Bronchial smooth muscle cell (primary cell): ENCODE results near the gene OR5M10. TPM values are rescaled to one million over a fixed set of nuclear protein-coding genes. Genes with fewer than 3 reads are reported as not detected.

Source experiments
- total RNA-seq: library from RNA; depleted of rRNA; stranded (reverse); fragments of >200 nt; gene quantifications from 2 replicates; pipeline ENCODE4 v1.2.1, GENCODE V29; 2014

Gene OR5M10
- not detected in 2 replicates for total RNA-seq

DNA sequence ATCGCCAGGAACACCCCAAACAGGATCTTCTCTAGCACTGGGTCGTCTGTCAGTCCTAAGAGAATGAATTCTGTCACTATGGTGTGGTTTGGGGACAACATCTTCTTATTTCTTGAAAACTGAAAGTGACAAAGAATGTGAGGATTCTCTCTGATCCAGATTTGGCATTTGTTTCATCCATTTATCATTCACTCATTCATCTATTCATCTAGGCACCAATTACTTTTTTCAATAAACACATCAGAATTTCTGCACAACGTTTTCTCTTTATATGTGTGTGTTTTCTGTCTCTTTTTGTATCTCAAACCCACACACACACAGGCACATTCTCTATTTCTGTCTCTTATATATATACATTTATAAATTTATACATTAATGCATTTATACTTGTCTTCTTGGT lies at the start of gene OR5M10:
TSS of gene OR5M10 (minus strand) at position 101 of the 400 bp plus-strand sequence. CDS start at position 101, 0 bp downstream.

DNA sequence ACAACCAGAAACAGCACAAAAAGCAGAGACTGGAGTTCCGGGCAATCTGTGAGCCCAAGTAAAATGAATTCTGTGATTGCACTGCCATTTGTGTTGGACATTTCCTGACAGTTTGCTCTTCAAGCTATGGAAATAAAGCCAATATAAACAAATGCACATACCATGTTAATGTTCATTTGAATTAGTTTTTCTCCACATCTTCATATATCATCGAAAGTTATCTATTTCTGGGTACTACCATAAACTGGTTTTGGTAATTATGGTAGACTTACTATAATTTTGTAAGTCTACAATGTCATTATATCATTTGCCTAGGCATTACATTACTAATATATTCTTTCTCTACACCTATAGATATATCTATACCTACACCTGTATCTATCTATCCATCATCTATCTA lies 34.4 kb downstream of the OR5M10 start, which contains the start of gene OR5M11:
TSS of gene OR5M11 (minus strand) at position 101 of the 400 bp plus-strand sequence. CDS start at position 101, 0 bp downstream.

Other genes with a start within 250 kb of the OR5M10 start
- gene OR8K1, start 231.7 kb downstream of the OR5M10 start, total RNA-seq: not detected in 2 replicates
- not detected in 2 replicates for gene OR8J1, start 223.4 kb downstream of the OR5M10 start, total RNA-seq
- gene OR8U1, start 202.1 kb downstream of the OR5M10 start, total RNA-seq: not detected in 2 replicates
- gene OR5AL1, start 165.0 kb downstream of the OR5M10 start, total RNA-seq: not detected in 2 replicates
- gene OR5M3, start 104.4 kb downstream of the OR5M10 start, total RNA-seq: not detected in 2 replicates
- not detected in 2 replicates for gene OR5M8, start 86.4 kb downstream of the OR5M10 start, total RNA-seq
- gene OR5M11, start 34.5 kb downstream of the OR5M10 start, total RNA-seq: not detected in 2 replicates
- gene OR5M1, start 37.2 kb upstream of the OR5M10 start, total RNA-seq: not detected in 2 replicates
- gene OR5AP2, start 64.7 kb upstream of the OR5M10 start, total RNA-seq: not detected in 2 replicates
- not detected in 2 replicates for gene OR5AR1, start 86.0 kb upstream of the OR5M10 start, total RNA-seq
- not detected in 2 replicates for gene OR9G1, start 121.4 kb upstream of the OR5M10 start, total RNA-seq
- gene OR9G4, start 171.0 kb upstream of the OR5M10 start, total RNA-seq: not detected in 2 replicates